ENCODE results near the gene HLA-E. TPM values are rescaled to one million over a fixed set of nuclear protein-coding genes. Genes with fewer than 3 reads are reported as not detected.
"Not testable (repeated sequence)": the region's sequence is repeated elsewhere in the genome, so short reads cannot be mapped to it uniquely, and the experiment has no call there.

HLA-E gene
- total RNA-seq, 1 donor from 2014 or later = 170 TPM

DNA sequence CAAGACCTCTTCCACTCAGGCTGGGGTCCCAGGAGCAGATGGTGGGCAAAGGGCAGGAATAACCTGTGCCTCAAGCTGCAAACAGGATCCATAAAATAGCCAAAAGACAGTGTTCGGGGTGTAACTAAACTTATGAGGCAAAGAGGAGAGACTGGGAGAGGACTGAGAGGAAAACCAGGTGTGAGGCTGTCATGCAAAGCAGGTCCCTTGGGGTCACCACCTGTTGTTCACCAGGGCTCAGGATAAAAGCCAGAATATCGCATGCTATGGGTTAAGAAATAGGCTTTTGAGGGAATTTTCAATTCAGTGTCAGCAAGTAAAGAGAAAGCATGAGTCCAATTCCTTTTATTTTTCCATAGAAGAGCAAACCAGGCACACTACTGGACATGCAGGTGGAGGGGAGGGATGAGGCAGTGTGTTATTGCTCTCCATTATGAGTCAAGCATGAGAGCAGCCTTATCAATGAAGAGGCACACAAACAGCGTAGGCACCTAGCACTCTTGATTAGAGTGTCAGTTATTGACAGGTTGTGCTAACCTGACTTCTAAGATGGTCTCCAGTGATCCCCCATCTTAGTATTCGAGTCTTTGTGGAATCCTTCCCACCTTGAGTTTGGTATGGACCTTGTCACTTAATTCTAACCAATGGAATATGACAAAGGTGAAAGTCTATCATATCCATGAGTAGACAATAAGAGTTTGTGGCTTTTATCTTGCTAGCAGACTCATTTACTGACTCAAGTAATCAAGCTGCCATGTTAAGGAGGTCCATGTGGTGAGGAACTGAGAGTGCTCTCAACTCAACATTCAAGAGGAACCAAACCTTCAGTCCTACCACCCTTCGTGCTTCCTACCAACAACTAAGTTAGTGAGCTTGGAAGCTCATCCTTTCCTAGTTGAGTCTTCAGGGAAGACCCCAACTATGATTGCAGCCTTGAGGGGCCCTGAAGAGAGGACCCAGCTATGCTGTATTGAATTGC is 18.8 kb downstream of the HLA-E start:
- no peak for DNase-seq (ENCODE audit: low read depth)

DNA sequence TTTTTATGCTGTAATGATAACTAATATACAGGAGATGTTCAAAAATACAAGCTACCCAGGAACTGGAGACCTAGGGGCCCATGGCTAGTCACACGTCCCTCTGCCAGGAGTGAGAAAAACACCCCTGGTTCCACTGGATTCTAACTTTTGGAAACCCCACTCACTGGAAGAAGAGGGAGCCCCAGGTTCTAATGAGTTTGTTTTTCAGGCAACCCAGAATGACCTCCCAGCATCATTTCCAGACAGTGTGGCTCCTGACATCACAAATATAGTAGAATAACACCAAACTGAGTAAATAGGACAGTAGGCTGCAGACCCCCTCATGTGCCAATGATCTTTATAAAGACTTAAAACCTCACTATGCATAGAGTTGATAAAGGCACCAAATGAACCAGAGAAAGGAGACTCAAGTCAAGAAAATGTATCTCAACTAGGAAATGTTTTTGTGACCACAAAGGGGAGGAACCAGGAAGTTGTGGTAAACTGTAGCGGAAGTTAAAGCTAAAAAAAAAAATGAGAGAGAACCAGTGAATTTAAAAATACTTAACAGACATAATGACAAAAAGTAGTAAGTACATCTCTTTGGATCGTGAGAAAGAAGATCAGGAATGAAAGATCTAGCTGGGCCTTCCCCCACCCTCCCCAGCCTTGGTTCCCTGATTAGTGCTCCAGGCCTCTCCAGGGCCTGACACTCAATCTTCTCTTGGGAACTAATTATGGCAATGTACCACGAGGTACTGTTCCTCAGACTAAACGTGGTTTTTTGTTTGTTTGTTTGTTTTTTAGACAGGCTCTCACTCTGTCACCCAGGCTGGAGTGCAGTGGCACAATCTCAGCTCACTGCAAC is 19.8 kb downstream of the HLA-E start:
- DNase-seq (ENCODE audit: low read depth) = peak; percentile 36

DNA sequence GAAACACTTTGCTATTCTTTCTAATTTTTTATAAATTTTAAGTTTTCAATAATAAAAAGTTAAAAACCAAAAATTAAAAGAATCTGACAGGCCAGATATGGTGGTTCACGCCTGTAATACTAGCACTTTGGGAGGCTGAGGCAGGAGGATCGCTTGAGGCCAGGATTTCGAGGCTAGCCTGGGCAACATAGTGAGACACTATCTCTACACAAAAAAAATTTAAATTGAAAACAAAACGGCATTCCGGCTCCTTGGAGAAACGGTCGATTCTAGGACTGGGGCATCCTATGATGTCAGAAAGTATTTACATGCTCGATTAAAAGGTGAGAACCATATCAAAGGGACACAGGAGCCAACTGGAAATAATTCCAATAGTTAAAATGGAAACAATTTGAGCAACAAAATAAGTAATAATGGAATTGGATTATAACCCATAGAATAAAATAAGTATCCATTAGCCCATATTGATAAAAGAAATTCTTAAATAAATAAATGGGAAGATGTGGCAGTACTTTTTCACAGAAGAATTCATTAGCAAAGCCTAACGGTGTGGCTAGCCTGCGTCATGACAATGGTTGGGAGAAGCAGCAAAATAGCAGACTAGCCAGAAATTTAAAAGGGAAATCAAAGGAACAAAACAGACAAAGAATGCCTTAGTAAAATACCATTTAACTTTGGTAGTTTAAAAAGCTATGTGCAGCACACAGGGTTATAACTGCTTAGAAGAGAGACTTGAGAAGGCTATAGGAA is 21.3 kb downstream of the HLA-E start:
- no peak for DNase-seq (ENCODE audit: low read depth)

DNA sequence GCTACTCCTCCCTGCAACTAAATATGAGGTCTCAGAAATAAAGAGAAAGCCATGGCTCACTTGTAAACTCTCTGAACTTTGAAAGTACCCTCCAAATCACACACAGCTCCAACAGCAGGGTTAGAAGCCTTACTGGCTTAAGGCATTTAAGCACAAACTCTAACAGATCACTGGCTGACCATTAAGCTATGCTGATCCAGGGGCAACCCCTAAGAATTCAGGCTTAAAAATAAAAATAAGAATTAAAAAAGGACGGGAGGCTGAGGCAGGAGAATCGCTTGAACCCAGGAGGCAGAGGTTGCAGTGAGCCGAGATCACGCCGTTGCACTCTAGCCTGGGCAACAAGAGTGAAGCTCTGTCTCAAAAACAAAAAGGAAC is 21.8 kb downstream of the HLA-E start:
- DNase-seq (ENCODE audit: low read depth) = no peak

DNA sequence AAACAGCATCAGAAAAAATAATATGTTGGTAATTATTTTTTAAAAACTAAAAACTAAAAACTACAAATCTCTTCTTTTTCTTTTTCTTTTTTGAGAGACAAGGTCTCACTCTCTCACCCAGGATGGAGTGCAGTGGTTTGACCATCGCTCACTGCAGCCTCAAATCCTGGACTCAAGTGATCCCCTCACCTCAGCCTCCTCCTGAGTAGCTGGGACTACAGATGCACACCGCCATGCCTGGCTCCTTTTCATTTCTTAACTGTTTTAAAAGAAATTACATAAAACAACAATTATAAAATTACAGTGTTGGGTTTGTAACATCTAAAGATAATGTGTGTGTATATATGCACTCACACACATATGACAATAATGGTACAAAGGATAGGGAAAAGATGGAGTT is 24.1 kb downstream of the HLA-E start:
- DNase-seq (ENCODE audit: low read depth) = no peak

DNA sequence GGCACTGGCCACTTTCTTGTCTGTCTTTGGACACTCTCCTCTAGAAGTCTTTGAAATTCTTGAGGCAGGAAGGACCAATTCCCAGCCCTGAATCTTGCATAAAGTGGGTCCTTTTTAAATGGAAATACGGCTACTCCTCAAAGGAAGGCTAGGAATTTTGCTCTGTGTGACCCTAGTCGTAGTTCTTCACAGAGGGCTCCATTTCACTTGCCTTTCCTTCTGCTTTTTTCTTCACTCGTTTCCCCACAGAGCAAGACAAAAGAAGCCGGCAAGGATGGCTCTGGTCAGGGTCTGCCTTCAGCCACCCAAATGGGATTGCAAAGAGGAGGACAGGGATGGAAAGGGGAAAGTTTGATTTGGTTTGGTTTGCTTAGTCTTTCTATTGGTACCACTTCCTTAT is 25.8 kb downstream of the HLA-E start:
- no peak for DNase-seq (ENCODE audit: low read depth)

DNA sequence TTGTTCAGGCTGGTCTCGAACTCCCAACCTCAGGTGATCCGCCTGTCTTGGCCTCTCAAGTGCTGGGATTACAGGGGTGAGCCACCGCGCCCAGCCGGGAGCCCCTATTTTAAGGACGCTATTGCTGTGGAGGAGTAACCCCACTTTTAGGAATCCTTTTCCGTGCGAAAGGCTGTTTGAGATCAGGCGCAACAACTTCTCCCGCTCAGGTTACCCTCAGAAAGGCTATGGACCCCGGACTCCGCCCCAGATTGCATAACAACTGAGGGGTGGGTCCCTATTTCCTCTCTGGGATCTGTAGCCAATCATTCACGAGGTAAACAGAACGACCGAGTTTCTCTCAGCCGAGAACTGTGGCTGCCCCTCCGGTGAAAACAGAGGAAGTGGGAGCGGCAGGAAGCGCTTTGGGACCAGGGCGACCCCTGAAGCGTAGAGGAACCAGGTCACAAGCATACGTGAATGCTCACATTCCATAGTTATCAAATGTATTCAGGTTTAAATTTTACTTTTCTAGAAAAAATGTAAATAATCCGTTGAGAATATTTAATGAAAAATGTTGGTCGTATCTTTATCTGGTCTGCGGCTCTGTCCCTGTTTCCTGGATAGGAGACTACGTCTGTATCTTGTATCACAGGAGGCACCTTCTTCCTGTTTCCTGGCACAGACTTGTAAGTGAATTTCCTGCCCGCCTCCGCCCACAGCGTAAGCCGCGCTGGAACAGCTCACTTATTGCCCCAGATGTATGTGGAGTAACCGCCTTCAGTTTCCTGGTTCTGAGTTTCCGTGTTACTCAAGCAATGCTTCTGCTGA is 26.8 kb downstream of the HLA-E start:
- peak; percentile 94 for DNase-seq (ENCODE audit: low read depth)

DNA sequence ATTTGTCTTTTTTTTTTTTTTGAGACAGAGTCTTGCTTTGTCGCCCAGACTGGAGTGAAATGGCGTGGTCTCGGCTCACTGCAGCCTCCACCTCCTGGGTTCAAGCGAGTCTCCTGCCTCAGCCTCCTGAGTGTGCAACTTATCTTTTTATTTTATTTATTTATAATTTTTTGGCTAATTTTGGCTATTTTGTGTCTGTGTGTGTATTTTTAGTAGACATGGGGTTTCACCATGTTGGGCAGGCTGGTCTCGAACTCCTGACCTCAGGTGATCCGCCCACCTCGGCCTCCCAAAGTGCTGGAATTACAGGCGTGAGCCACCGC is 27.4 kb downstream of the HLA-E start:
- not testable (repeated sequence) for DNase-seq (ENCODE audit: low read depth)

DNA sequence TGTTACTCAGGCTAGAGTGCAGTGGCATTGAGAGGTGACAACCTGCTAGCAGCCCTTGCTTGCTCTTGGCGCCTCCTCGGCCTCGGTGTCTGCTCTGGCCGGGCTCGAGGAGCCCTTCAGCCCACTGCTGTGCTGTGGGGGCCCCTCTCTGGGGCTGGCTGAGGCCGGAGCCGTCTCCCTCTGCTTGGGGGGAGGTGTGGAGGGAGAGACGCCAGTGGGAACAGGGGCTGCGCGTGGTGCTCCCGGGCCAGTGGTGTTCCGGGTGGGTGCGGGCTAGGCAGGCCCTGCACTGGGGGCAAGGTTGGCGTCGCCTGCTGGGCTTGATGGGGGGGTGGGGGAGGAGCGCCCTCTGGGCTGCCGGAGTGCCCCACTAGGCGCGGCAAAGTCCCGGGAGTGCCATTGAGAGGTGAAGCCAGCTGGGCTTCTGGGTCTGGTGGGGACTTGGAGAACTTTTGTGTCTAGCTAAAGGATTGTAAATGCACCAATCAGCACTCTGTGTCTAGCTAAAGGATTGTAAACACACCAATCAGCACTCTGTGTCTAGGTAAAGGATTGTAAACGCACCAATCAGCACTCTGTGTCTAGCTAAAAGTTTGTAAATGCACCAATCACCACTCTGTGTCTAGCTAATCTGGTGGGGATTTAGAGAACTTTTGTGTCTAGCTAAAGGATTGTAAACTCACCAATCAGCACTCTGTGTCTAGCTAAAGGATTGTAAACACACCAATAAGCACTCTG is 28.6 kb downstream of the HLA-E start:
- not testable (repeated sequence) for DNase-seq (ENCODE audit: low read depth)

DNA sequence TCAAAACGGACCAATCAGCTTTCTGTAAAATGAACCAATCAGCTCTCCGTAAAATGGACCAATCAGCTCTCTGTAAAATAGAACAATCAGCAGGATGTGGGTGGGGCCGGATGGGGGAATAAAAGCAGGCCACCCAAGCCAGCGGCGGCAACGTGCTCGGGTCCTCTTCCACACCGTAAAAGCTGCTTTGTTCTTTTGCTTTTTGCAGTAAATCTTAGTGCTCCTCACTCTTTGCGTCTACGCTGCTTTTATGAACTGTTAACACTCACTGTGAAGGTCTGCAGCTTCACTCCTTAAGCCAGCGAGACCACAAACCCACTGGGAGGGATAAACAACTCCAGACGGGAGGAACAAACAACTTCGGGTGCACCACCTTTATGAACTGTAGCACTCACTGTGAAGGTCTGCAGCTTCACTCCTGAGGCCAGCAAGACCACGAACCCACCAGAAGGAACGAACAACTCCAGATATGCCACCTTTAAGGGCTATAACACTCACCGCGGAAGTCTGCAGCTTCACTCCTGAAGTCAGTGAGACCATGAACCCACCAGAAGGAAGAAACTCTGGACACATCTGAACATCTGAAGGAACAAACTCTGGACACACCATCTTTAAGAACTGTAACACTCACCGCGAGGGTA is 29.3 kb downstream of the HLA-E start:
- DNase-seq (ENCODE audit: low read depth) = not testable (repeated sequence)

DNA sequence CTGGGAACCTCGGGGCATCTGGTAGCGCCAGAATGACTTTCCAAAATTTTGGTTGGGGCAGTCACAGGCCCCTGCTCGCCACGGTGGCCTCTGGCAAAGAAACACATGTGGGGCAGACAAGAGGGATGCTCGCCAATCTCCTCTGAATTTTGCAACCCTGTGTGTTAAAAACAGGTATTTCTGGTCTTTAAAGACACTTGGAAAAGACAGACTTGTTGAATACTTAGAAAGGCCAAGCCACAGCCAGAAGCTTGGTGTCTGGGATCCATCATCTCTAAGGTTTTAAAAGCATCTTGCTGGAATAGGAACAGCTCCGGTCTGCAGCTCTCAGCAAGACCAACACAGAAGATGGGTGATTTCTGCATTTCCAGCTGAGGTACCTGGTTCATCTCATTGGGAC is 31.2 kb downstream of the HLA-E start:
- DNase-seq (ENCODE audit: low read depth) = no peak

DNA sequence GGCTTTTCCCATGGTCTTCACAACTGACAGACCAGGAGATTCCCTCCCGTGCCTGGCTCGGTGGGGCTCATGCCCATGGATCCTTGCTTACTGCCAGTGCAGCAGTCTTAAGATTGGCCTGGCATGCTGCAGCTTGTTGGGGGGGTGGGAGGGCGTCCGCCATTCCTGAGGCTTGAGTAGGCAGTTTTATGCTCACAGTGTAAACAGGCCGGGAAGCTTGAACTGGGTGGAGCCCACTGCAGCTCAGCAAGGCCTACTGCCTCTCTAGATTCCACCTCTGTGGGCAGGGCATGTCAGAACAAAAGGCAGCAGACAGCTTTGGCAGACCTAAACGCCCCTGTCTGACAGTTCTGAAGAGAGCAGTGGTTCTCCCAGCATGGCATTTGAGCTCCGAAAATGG is 31.8 kb downstream of the HLA-E start:
- DNase-seq (ENCODE audit: low read depth) = peak; percentile 59

DNA sequence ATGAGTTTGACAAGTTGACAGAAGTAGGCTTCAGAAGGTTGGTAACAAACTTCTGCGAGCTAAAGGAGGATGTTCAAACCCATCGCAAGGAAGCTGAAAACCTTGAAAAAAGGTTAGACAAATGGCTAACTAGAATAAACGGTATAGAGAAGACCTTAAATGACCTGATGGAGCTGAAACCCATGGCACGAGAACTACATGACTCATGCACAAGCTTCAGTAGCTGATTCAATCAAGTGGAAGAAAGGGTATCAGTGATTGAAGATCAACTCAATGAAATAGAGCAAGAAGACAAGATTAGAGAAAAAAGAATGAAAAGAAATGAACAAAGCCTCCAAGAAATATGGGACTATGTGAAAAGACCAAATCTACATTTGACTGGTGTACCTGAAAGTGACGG is 32.6 kb downstream of the HLA-E start:
- DNase-seq (ENCODE audit: low read depth) = peak; percentile 45

DNA sequence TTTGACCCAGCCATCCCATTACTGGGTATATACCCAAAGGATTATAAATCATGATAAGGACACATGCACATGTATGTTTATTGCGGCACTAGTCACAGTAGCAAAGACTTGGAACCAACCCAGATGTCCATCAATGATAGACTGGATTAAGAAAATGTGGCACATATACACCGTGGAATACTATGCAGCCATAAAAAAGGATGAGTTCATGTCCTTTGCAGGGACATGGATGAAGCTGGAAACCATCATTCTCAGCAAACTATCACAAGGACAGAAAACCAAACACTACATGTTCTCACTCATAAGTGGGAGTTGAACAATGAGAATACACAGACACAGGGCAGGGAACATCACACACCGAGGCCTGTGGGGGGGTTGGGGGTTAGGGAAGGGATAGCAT is 37.1 kb downstream of the HLA-E start:
- not testable (repeated sequence) for DNase-seq (ENCODE audit: low read depth)

DNA sequence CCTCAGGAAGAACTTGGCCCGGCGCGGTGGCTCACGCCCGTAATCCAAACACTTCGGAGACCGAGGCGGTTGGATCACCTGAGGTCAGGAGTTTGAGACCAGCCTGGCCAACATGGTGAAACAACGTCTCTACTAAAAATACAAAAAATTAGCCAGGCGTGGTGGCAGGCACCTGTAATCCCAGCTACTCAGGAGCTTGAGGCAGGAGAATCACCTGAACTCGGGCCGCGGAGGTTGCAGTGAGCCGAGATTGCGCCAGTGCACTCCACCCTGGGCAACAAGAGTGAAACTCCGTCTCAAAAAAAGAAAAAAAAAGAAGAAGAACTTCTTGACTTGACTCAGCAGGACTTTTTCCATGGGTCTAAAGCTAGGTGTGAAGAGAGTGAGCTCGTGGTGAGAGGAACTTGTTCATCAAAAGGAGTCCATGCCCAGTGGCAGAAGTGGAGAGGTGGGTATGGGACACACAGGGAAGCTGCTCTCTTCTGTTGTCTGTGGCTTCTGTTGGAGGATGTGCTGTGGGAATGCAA is 40.1 kb downstream of the HLA-E start:
- not testable (repeated sequence) for DNase-seq (ENCODE audit: low read depth)

DNA sequence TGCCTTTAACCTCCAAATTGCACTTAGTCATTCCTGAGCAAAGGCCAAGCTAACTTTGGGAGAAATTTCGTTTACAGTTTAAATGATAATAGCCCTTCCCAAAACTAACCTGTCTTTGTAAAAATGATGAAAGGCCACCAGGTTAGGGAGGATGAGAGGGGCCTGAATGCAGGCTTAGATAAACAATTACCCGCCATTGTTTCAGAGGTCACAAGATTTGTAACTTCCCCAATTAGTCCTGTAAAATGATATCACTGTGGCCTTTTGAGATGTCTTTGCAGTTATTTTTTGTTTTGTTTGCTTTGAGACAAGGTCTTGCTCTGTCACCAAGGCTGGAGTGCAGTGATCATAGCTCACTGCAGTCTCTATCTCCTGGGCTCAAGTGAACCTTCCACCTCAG is 40.7 kb downstream of the HLA-E start:
- DNase-seq (ENCODE audit: low read depth) = no peak

DNA sequence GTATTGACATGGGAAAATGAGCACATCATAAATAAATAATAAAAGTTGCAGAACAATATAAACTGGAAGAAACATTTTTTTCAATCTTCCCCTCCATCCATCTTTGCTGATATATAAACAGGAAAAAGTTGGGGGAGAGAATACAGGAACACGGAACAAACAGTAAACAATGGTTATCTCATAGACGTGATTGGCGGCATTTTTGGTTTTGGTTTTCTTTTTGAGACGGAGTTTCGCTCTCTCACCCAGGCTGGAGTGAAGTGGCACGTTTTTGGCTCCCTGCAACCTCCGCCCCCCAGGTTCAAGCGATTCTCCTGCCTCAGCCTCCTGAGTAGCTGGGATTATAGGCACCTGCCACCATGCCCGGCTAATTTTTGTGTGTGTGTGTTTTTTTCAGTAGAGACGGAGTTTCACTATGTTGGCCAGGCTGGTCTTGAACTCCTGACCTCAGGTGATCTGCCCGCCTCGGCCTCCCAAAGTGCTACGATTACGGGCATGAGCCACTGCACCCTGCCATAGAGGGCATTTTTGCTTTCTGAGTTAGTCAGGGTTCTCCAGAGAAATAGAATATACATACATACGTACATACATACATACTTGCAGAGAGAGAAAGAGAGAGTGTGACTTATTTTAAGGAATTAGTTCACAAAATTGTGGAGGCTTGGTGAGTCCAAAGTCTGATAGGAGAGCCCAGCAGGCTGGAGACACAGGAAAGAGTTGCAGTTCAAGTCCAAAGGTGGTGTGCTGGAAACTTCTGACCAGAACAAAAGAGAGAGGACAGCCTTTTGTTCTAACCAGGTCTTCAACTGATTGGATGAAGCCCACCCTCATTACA is 44.4 kb downstream of the HLA-E start:
- no peak for DNase-seq (ENCODE audit: low read depth)

DNA sequence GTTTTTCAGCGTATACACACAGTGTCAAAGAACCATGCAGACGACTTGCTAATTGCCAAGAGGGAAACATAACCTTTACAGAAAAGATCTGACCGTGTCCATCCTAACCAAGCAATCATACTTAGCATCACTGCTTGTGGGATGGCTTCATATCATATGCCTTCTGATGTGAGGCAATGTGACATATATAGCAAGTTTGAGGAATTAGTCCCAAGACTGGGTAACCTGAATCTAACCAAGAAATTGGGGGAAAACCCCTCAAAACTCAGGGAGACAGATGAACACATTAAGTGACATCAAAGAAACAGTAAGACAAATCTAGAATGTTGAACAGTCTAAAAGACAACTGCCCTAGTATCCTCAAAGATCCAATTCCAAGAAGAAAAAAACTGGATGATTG is 48.6 kb downstream of the HLA-E start:
- DNase-seq (ENCODE audit: low read depth) = no peak

Measured in renal cortical epithelial cell (primary cell).